IMR-90 (cell line): ENCODE data around the gene C16orf92. TPM values are rescaled to one million over a fixed set of nuclear protein-coding genes. Genes with fewer than 3 reads are reported as not detected.

Experiments used
- ATAC-seq: fragments of 200-7000 bp; cut with Tn5 transposase; 2 replicates; pipeline ENCODE4 v1.9.1; 2020; ENCODE audit warnings: low read depth, mild to moderate bottlenecking, moderate library complexity
- BruUV-seq: library from RNA; stranded (reverse); fragments of 400-500 nt; replicated peaks from 2 replicates; lab custom pipeline; 2021; lab: Mats Ljungman, UMichigan
- CTCF ChIA-PET: fragments of 300-600 bp; formaldehyde crosslinking; extraction: SDS; loops from one replicate; lab custom pipeline; 2021; ENCODE audit warnings: antibody characterized with exemption; lab: Yijun Ruan, JAX
- POLR2A ChIA-PET: fragments of 300-600 bp; sonication (Branson Sonifier 250); formaldehyde crosslinking; loops from one replicate; lab custom pipeline; 2022; ENCODE audit warnings: antibody characterized with exemption; ENCODE audit not compliant: unreplicated experiment; lab: Charles Lee
- DNase-seq: peaks from one replicate; pipeline ENCODE4 v3.0.0; 2013
- H2AFZ ChIP-seq: replicated peaks from 2 replicates; pipeline ENCODE3; 2013; ENCODE audit warnings: low read length, mild to moderate bottlenecking; ENCODE audit not compliant: poor library complexity
- H2AK5ac ChIP-seq: 2 replicates; pipeline ENCODE4 v1.6.1; 2013; ENCODE audit warnings: low read depth, low read length, inconsistent platforms
- H2AK9ac ChIP-seq: replicated peaks from 2 replicates; pipeline ENCODE3; 2013; ENCODE audit warnings: mild to moderate bottlenecking, low read depth, low read length, moderate library complexity; ENCODE audit not compliant: poor library complexity
- H2BK120ac ChIP-seq: 2 replicates; pipeline ENCODE4 v1.6.1; 2013; ENCODE audit warnings: low read depth, low read length, inconsistent platforms
- H2BK15ac ChIP-seq: 3 replicates; pipeline ENCODE4 v1.6.1; 2013; ENCODE audit warnings: low read depth, low read length, inconsistent platforms
- H2BK20ac ChIP-seq: 2 replicates; pipeline ENCODE4 v1.6.1; 2013; ENCODE audit warnings: low read depth, mild to moderate bottlenecking, inconsistent platforms, low read length, moderate library complexity
- H2BK5ac ChIP-seq: 2 replicates; pipeline ENCODE4 v1.6.1; 2013; ENCODE audit warnings: mild to moderate bottlenecking, low read depth, low read length, inconsistent platforms; ENCODE audit not compliant: poor library complexity, severe bottlenecking
- H3K14ac ChIP-seq: replicated peaks from 2 replicates; pipeline ENCODE4 v1.6.1; 2013; ENCODE audit warnings: low read depth, low read length, inconsistent platforms
- H3K18ac ChIP-seq: 2 replicates; pipeline ENCODE4 v1.6.1; 2013; ENCODE audit warnings: low read depth, low read length, control low read depth
- H3K23ac ChIP-seq: 2 replicates; pipeline ENCODE4 v1.6.1; 2013; ENCODE audit warnings: low read depth, low read length, inconsistent platforms
- H3K27ac ChIP-seq: 2 replicates; pipeline ENCODE4 v1.5.1; 2013; ENCODE audit warnings: mild to moderate bottlenecking, control low read depth, low read length; ENCODE audit not compliant: insufficient read depth
- H3K27me3 ChIP-seq: 2 replicates; pipeline ENCODE4 v1.6.1; 2013; ENCODE audit warnings: low read length; ENCODE audit not compliant: control insufficient read depth, insufficient read depth
- H3K36me3 ChIP-seq: 2 replicates; pipeline ENCODE4 v1.6.1; 2013; ENCODE audit warnings: low read length, mixed read lengths; ENCODE audit not compliant: control insufficient read depth, insufficient read depth
- H3K4ac ChIP-seq: 2 replicates; pipeline ENCODE4 v1.6.1; 2013; ENCODE audit warnings: low read depth, low read length, inconsistent platforms
- H3K4me1 ChIP-seq: 2 replicates; pipeline ENCODE4 v1.6.1; 2013; ENCODE audit warnings: low read length, mixed read lengths; ENCODE audit not compliant: control insufficient read depth, insufficient read depth
- H3K4me2 ChIP-seq: 2 replicates; pipeline ENCODE4 v1.6.1; 2013; ENCODE audit warnings: low read depth, mild to moderate bottlenecking, control low read depth, low read length, moderate library complexity
- H3K4me3 ChIP-seq: 2 replicates; pipeline ENCODE4 v1.5.1; 2013; ENCODE audit warnings: low read depth, mild to moderate bottlenecking, control low read depth, low read length, moderate library complexity; ENCODE audit not compliant: insufficient read depth
- H3K56ac ChIP-seq: 2 replicates; pipeline ENCODE4 v1.6.1; 2013; ENCODE audit warnings: low read length, inconsistent platforms; ENCODE audit not compliant: insufficient read depth; ENCODE audit errors: extremely low read depth
- H3K79me1 ChIP-seq, 2 experiments: 2 replicates each; pipeline ENCODE4 v1.6.1; 2013; ENCODE audit warnings: low read length in 2 of 2, inconsistent platforms in 1 of 2, low read depth in 1 of 2
- H3K9ac ChIP-seq: 2 replicates; pipeline ENCODE4 v1.6.1; 2013; ENCODE audit warnings: low read depth, low read length, control low read depth
- H3K9me1 ChIP-seq: 2 replicates; pipeline ENCODE4 v1.6.1; 2013; ENCODE audit warnings: low read length, inconsistent platforms; ENCODE audit not compliant: insufficient read depth
- H3K9me3 ChIP-seq: 2 replicates; pipeline ENCODE4 v1.6.1; 2013; ENCODE audit warnings: low read length; ENCODE audit not compliant: control insufficient read depth, insufficient read depth
- H4K20me1 ChIP-seq: 2 replicates; pipeline ENCODE4 v1.6.1; 2013; ENCODE audit warnings: low read length, inconsistent platforms; ENCODE audit not compliant: insufficient read depth
- H4K5ac ChIP-seq: 2 replicates; pipeline ENCODE4 v1.6.1; 2013; ENCODE audit warnings: mild to moderate bottlenecking, low read depth, low read length, control low read depth
- H4K8ac ChIP-seq, 2 experiments: 2 replicates each; pipeline ENCODE4 v1.6.1; 2013; ENCODE audit warnings: low read depth in 2 of 2, low read length in 2 of 2, control low read depth in 1 of 2, inconsistent platforms in 1 of 2
- H4K91ac ChIP-seq: 2 replicates; pipeline ENCODE4 v1.6.1; 2013; ENCODE audit warnings: low read depth, low read length, inconsistent platforms; ENCODE audit not compliant: insufficient read depth
- ELK1 ChIP-seq: fragments of 150-350 bp; IDR thresholded peaks from 2 replicates; pipeline ENCODE4 v1.6.1; 2016; ENCODE audit warnings: low read depth, mild to moderate bottlenecking, low read length, moderate library complexity, borderline replicate concordance
- NFE2L2 ChIP-seq: fragments of 150-350 bp; IDR thresholded peaks from 2 replicates; pipeline ENCODE4 v1.6.1; 2016; ENCODE audit warnings: low read depth, mild to moderate bottlenecking, low read length
- RAD21 ChIP-seq: IDR thresholded peaks from 2 replicates; pipeline ENCODE4 v1.6.1; 2012; ENCODE audit warnings: low read length, improper control_type of control experiment
- WGBS, 2 experiments: methylation state at CpG; one replicate each; pipeline versions ENCODE4 v1.1.5 to v1.1.7; 2013; ENCODE audit warnings: missing lambda C conversion rate in 2 of 2; ENCODE audit not compliant: insufficient read length in 1 of 2; ENCODE audit errors: extremely low coverage in 2 of 2; 5-methylcytosine and 5-hydroxymethylcytosine counted together
- dilution Hi-C: fragments of 300-500 bp; cut with HindIII; formaldehyde crosslinking; loops from one replicate; pipeline ENCODE4 v1.14.3; 2018; ENCODE audit warnings: low sequenced_read_pairs; ENCODE audit not compliant: unreplicated experiment
- in situ Hi-C: fragments of 300-500 bp; cut with MboI; formaldehyde crosslinking; loops from 3 replicates; pipeline ENCODE4 v1.14.3; 2019; ENCODE audit warnings: low sequenced_read_pairs, inconsistent platforms, mixed read lengths
- intact Hi-C: fragments of 100-400 bp; cut with micrococcal nuclease; formaldehyde crosslinking; loops from 2 replicates; pipeline ENCODE4 v1.10.0; 2022
- polyA plus RNA-seq, 3 experiments: library from polyadenylated mRNA; depleted of rRNA; stranded (reverse); fragments of >200 nt; gene quantifications; 2 replicates each; pipeline ENCODE4 v1.2.3, GENCODE V29; 2012; ENCODE audit warnings: low replicate concordance in 1 of 3
- total RNA-seq: library from RNA; depleted of rRNA; stranded (reverse); fragments of >200 nt; gene quantifications from 2 replicates; pipeline ENCODE4 v1.2.3, GENCODE V29; 2012

The C16orf92 gene
- total and polyA plus RNA-seq, 2 of the 4 experiments (the other 2 are of a cell fraction) = not detected

GRCh38 chr16:30068333-30068732, 45.3 kb downstream of the C16orf92 start:
- Histone ChIP-seq H3K27me3 (no peaks in the 10 kb centered on the region), H3K27ac (0 out of 2 replicates have a peak overlapping the region, but pooled peaks have one; percentile 3), H3K56ac (no peak overlapping the region), H3K9me1 (peaks cover 22% of the 10 kb centered on the region), H4K20me1 (peaks cover 65% of the 10 kb centered on the region), H3K14ac (no peak overlapping the region), H4K8ac (no peak overlapping the region), H2BK15ac (no peak overlapping the region), H2BK5ac (no peak overlapping the region), H3K4me1 (peaks cover 30% of the 10 kb centered on the region), H4K91ac (no peak overlapping the region), H3K79me1 (peaks cover 28 to 64% of the 10 kb centered on the region in 2 experiments), H2BK120ac (no peak overlapping the region), H3K4me3 (no peak overlapping the region; the same call in 1 of the 2 replicates), H3K36me3 (peaks cover 61% of the 10 kb centered on the region), H3K18ac (no peak overlapping the region), H3K23ac (0 out of 2 replicates have a peak overlapping the region, but pooled peaks have one; percentile 72), H3K9ac (peak overlapping the region; percentile 22; the same call in 1 of the 2 replicates), H3K4me2 (peak overlapping the region; percentile 31; the same call in 1 of the 2 replicates), H2AFZ (peak overlapping the region; percentile 1), H2AK5ac (no peak overlapping the region), H3K9me3 (no peaks in the 10 kb centered on the region), H4K5ac (no peak overlapping the region), H2AK9ac (peak overlapping the region; percentile 3), H2BK20ac (no peak overlapping the region), H3K4ac (no peak overlapping the region)
- no TSS peak for BruUV-seq
- ATAC-seq (no peak), DNase-seq (no peak)
- WGBS, 2 experiments = 83% methylated on average over 2 of the region's 9 CpGs; no CpG with 5 or more reads in 1 of the 2 experiments
- CTCF ChIA-PET = no interaction called here
- dilution Hi-C loops = no loop called here
- intact Hi-C loops = no loop called here
- POLR2A ChIA-PET = no interaction called here
- in situ Hi-C loops = no loop called here
- TF ChIP-seq ELK1 (no peak), RAD21 (no peak), NFE2L2 (no peak)
